Measurements from ENCODE around the gene ABI3.

Gene ABI3

DNA sequence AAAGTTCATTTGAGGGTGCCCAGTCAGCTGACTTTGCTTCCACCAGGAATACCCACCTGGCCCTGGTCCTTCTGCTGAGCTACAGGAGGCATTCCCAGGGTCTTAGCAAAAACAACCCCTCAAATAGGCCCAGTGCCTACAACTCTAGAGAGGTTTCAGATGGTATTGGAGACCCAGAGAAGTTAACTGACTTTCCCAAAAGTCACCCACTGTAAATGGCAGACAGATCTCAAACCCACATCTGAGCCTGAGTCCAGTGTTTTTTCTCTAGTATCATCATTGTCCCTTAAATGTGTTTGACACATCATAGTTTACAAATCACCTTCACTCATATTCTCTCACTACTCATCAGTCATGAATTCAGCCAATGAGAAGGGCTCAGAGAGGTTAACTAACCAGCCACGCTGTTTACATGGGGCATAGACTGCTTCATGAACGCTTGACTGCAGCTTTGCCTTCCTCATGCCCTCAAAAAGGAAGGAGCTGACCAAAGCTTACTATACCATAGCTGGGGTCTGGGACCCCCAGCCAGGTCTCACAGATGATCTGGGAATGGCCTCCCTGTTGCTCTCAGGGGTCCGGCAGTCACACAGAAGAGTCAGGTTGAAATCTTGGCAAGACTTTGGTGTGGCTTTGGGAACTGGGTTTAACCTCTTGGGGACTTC, 16.4 kb downstream of the ABI3 start:
- no peak for DNase-seq

- DNase-seq: peak; percentile 34 to 62
Measured at GRCh38 chr17:49227436-49228261, 17.1 kb downstream of the ABI3 start.

DNA sequence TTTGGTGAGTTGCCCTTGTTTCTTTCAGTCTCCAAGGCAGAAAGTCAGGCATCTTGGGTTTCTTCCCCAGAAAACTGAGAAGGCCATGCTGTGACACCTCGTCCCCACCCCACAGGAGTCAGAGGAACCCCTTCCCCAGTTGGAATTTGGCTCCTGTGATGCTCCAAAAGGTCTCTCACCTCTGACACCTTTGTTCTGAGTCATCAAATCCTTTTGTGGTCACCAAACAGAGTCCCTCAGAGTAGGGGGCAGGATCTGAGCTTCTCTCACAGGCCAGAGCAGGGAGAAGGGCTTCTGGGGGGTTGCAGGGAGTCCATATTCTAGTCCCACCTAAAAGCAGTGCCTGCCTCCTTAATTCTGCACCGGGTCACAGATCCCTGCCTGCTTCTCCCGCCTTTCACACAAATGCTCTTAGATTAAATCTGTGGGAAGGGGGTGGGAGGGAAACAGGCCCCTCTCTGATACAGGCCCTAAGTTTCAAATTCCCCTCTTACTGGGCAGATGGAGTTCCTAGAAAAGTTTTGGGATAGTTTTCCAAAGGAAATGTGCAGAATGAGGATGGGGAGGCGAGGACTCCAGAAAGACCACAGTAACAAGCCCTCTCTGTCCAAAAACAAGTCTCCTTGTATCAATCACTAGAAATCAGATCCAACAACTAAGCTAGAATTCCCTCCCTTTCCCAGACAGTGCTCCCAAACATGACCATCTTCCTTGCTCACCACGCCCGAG, 18.7 kb downstream of the ABI3 start:
- DNase-seq: no peak

GRCh38 chr17:49229805-49230600, 19.5 kb downstream of the ABI3 start:
- DNase-seq: no peak

DNA sequence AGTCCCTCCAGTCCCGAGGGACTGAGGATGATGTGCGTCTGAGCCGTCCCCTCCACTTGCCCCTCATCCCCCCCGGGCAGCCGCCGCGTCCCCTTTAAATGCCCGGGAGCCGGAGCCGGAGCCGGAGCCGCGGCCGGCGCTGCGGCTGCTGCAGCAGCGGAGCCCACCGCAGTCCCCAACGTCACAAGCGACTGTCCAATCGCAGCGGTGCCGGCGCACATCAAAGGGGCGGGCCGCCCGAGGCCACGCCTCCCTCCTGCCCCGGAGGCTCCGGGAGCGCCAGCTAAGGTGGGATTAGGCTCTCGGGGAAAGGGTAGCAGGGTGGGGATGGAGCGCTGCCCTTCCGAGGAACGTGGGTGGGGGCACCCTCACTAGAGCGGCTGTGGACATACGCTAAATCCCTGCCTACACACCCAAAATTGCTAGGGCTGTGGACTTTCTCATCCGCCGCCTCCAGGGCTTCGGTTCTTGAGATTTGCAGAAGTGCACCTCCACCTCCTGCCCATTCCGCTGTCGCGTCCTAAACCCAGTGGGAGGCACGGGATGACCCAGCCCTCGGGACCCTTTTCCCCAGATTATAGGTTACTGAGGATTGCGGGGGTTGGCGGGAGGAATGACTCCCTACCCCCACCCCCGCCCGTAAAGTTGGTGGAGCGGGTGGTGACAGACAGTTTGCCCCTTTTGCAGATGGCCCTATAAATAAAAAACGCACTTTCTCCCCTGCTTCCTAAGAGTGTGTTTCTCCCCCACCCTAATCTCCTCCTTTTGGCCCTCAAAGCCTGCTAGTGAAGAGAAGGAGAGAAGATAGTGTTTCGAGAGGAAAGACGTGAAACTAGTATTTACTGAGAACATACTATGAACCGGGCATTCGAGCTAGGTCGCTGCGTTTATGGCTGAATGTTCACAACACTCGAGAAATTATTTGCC, 20.4 kb downstream of the ABI3 start, which contains the start of gene PHOSPHO1:
Gene PHOSPHO1 (minus strand): TSS at position 152 of the 927 bp plus-strand sequence. CDS start 4,096 bp downstream, outside the sequence.
- DNase-seq: peak; percentile 36 to 84

GRCh38 chr17:49231563-49231894, 21.0 kb downstream of the ABI3 start:
- no peak for DNase-seq

GRCh38 chr17:49234509-49235080, 24.1 kb downstream of the ABI3 start:
- DNase-seq: no peak

DNA sequence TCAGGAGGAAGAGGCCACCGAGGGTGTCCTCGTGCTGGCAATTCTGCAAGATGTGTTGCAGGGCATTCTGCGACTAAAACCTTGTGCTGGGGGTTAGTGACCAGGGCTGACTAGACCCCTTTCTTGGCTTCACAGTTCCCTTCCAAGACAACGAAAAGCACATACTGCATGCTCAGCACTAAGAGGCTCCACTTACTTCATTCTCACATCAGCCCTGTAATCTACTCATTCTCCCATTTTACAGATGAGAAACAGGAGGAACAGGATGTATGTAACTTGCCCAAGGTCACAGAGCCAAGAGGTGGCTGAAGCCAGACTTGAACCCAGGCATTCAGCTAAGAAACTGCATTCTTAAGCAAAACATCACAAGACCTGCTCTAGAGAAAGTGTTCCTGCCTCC, 25.4 kb downstream of the ABI3 start:
- no peak for DNase-seq

- no peak for DNase-seq
Measured at GRCh38 chr17:49239963-49240362, 29.5 kb downstream of the ABI3 start.

DNA sequence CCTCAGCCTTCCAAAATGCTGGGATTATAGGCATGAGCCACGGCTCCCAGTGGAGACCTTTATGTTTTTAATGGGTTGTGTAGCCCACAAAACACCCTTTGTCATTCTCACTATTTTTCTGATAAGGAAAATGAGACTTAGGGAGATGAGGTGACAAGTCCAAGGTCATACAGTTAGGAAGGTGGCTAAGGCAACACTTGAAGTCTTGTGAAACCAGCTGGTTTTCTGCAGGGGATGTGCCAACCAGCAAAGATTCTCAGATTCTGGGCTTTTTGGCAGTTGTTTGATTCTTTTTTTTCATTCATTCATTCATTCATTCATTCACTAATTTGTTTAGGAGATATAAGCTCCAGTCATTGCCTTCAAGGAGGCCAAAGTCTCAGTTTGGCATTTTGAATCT, 30.1 kb downstream of the ABI3 start:
- DNase-seq: no peak

- DNase-seq: no peak
Measured at GRCh38 chr17:49241040-49241439, 30.5 kb downstream of the ABI3 start.

DNA sequence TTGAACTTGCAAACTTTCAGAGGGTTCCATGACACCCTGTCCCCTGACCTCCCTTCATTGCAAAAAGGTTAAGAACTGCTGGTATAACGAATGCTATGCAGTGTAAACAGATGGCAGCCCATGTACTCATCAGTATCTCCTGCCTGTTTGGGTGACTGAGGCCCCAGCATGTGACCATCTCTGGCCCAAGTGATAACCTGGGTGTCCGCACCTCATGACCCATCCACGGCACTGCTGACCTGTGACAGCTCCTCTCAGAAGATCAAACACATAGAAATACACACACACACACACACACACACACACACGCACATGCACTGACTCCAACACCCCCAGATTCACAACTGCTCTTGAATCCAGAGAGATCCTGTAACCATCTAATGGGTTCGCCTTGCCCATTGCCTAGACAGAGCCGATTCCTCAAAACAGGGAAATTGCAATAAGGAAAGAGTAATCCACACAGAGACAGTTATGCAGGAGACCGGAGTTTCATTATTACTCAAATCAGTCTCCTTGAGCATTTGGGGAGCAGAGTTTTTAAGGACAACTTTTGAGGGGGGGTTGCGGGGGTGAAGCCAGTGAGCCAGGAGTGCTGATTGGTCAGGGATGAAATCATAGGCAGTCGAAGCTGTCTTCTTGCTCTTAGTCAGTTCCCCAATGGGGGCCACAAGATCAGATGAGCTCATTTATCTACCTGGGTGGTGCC, 31.3 kb downstream of the ABI3 start:
- no peak for DNase-seq

DNA sequence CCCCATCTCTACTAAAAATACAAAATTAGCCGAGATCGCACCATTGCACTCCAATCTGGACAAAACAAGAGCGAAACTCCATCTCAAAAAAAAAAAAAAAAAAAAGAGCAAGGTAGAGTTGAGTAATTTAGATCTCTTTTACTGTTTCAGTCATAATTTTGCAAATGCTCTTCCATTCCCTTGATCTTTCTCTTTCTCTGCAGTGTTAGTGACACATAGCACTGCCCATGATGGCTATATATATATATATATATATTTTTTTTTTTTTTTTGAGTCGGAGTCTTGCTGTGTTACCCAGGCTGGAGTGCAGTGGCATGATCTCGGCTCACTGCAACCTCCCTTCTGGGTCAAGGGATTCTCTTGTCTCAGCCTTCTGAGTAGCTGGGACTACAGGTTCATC, 32.3 kb downstream of the ABI3 start:
- no peak for DNase-seq

GRCh38 chr17:49244839-49245238, 34.3 kb downstream of the ABI3 start:
- no peak for DNase-seq

DNA sequence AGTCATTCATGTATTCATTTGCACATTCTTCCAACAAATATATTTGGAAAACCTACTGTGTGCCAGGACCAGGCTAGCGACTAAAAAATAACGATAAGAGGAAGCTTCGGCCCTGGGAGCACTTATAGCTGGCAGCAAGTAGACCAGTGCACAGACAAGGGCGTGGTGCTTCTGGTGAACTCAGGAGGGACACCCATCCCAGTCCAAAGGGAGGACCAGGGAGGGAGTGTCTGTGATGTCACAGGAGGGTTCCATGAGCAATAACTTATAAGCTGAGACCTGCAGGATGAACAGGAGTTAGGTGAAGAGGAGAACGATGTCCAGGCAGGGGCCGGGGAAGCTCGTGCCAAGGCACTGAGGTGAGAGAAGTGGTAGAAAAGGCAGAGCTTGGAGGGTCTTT, 37.4 kb downstream of the ABI3 start:
- no peak for DNase-seq

- no peak for DNase-seq
Measured at GRCh38 chr17:49249292-49249794, 38.8 kb downstream of the ABI3 start.

GRCh38 chr17:49249890-49250522, 39.5 kb downstream of the ABI3 start:
- DNase-seq: no peak

DNA sequence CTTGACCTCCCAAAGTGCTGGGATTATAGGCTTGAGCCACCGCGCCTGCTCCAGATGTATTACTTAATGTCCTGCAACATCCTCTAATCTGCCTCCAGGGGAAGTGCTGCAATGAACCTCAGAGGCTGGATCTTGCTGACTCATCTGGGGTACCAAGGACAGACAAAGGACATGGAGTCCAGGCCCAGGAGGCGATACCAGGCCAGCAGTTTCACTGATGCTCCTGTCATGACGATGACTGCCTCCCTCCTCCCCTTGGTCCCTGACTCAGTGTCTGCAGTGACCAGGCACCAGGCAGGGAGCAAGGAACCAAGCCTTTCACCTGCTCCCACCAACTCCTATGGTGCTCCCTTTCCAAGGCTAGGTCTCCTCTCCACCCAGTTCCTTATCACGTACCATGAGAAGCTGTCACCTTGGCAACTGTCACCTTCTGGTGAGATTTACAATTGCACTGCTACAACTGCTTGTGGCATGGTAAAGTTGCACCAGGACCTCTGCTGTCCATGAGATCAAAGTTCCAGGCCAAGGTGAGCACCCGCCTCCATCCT, 41.7 kb downstream of the ABI3 start:
- no peak for DNase-seq

DNA sequence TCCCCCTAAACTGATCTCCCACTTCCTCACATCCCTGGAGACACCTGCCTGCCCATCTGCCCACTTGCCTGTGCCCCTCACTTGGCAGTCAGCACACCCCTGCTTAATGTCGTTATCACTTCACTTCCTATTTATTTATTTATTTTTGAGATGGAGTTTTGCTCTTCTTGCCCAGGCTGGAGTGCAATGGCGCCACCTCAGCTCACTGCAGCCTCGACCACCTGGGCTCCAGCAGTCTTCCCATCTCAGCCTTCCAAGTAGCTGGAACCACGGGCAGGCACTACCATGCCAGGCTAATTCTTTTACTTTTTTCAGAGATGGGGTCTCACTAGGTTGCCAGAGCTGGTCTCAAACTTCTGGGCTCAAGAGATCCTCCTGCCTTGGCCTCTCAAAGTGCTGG, 43.6 kb downstream of the ABI3 start:
- DNase-seq: no peak

GRCh38 chr17:49255125-49255524, 44.6 kb downstream of the ABI3 start:
- DNase-seq: no peak

Measured in NCI-H446 (cell line).